NCI-H2227 treated with DMSO at 0.1 percent for 48 hours (cell line): ENCODE results near the gene ASGR2.
"Not testable (repeated sequence)": the region's sequence is repeated elsewhere in the genome, so short reads cannot be mapped to it uniquely, and the experiment has no call there.

Experiments used
- DNase-seq: peaks from one replicate; lab custom pipeline; 2025; lab: John Stamatoyannopoulos, UW

Gene ASGR2

DNA sequence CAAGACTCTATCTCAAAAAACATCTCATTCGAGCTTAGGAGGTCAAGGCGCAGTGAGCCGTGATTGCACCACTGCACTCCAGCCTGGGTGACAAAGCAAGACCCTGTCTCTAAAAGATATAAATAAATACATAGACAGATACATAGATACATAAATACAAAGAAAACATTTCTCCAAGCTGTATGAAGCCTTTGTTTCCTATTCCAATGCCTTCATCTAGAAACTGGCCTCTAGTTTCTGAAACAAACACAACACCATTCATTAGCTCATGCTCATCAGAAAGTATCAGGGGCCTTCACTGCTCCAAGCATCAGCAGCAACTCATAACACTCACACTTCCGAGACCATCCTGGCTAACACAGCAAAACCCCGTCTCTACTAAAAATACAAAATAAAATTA lies 10.3 kb upstream of the ASGR2 start:
- no peak for DNase-seq

DNA sequence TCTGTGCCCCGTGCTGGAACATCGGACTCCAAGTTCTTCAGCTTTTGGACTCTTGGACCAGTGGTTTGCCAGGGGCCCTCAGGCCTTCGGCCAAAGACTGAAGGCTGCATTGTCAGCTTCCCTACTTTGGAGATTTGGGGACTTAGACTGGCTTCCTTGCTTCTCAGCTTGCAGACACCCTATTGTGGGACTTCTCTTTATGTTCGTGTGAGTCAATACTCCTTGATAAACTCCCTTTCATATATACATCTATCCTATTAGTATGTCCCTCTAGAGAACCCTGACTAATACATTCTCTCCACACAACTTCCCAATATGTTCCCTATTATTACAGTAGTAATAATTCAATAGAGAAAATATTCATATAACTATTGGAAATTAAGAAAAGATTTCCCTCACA lies 9.2 kb upstream of the ASGR2 start:
- DNase-seq = no peak

DNA sequence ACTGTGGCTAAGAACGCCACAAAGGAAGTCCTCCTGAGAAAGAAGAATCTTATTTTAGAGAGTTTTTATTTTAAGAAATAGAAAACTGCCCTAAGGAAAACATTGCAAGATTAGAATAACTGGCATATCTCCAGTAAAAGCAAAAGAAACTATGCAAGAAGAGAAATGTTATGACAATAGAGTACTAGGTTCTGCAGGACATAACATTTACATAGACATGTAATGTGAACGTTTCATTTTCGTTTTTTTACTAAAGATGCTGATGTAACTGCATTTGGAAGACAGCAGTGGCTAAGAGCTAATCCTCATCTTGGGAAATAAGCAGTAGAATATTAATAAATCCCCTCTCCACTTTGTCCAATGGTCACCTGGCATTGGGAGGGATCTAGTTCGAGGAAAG lies 7.8 kb upstream of the ASGR2 start:
- DNase-seq = no peak

DNA sequence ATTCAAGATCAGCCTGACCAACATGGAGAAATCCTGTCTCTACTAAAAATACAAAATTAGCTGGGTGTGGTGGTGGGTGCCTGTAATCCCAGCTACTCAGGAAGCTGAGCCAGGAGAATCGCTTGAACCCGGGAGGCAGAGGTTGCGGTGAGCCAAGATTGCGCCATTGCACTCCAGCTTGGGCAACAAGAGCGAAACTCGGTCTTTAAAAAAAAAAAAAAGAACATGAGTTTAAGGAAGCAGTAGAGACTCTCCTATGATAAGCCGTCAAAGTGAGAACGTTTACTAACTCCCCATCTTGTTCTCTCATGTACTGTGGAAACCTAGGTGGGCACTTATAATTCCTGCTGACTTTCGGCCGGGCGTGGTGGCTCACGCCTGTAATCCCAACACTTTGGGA lies 6.0 kb upstream of the ASGR2 start:
- DNase-seq = not testable (repeated sequence)

DNA sequence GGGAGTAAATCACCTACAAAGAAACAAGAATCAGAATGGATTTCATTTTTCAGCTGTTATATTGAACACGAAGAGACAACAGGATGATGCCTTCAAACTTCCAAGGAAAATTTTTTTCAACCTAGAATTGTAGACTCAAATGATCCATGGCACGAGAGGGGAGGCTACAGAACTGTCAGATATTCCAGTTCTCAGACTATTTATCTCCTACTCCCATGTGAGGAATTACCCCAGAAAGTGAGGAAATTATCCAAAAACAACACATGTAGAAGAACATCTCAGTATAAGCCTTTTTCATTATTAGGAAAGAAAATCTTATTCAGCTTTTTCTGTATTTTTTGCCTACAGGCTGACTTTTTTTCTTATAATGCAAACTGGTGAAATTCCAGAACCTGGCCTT lies 5.5 kb upstream of the ASGR2 start:
- DNase-seq = no peak

DNA sequence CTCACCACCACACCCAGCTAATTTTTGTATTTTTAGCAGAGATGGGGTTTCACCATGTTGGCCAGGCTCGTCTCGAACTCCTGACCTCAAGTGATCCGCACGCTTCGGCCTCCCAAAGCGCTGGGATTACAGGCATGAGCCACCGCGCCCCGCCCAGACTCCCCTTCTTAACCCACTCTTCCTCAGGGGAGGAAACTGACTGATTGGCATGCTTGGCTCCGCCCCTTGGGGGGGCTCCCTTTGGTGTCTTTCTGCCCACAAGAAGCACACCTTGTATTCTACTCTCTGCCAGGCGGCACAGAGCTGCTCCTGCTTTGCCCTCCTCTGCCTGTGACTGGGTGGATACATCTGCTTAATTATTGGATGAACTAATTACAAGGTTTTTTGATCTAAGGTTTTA lies 4.7 kb upstream of the ASGR2 start:
- DNase-seq = no peak

DNA sequence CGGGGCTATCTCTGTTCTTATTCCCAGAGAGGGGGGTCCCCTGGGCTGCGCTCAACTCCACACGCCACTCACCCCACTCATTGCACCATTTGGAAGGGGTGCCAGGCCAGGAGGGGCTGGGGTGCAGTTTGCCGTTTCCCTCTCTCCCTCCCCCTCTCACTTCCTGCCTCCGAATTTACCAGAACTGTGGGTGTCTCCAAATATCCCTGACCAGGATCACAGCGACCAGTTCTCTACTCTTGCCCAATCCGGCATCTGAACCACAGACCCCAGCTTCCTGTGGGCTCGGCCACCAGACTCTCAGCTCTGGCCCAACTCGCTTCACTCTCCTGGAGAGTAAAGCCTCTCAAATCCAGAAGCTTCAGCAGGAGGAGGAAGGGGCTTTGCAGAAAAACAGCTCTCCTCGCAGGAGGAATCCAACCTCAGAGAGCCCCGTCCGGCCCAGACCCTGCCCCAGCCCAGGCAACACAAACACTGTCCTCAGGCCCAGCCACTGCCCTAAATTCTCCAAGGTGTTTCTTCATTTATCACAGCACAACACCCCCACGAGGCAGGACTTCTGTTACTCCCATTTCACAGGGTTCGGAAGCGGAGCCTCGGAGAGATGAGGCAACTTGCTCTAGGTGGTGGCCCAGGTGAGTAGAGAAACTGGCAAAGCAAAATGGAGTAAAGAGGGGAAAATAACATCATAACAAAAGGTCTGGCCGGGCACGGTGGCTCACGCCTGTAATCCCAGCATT lies 423 bp upstream of the ASGR2 start:
- DNase-seq = no peak

DNA sequence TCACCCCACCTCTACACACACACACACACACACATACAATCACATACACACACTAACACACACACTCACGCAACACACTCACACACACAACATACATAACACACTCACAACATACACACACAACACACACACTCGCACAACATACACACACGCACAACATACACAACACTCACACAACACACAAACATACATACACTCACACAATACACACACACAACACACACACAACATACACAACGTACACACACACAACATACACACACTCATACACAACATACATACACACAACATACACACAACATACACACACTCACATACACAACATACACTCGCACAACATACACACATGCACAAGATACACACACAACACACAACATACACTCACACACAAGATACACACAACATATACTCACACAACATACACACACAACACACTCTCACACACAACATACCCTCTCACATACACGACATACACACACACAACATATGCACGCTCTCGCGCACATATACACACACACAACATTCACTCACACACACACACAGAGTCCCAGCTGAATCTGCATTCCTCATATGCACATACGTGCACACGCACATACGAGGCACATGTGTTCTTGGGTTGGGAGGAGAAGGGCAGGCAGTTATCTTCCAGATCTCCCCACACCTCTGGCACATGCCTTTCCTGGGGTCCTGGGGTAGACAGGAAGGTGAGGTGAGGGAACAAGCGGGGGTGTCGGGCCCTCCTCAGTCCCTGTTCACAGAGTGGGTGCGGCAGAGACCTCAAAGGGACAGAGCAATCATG lies 1.1 kb downstream of the ASGR2 start:
- DNase-seq = no peak

DNA sequence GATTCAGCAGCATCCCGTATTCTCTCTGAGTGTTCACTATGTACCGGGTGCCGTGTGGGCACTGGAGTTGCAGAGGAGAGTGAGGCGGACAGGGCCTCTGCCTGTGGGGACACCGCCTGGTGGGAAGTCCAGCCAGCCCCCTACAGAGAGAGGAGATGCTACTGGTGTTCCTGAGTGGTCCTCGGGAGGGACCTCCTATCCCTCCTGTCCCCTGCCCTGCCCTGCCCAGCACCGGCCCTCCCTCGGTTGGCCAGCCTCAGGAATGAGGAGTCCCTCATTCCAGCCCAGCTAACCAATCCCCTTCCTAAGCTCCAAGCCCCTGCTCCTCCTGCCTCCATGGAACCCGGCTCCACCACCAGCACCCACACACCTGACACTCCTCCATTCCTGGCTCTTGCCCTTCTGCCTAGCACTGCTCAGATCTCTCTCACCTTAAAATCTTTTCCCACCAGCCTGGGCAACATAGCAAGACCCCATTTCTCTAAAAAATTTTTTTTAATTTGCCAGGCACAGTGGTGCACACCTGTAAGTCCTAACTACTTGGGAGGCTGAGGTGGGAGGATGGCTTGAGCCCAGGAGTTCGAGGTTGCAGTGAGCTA lies 2.0 kb downstream of the ASGR2 start:
- no peak for DNase-seq

DNA sequence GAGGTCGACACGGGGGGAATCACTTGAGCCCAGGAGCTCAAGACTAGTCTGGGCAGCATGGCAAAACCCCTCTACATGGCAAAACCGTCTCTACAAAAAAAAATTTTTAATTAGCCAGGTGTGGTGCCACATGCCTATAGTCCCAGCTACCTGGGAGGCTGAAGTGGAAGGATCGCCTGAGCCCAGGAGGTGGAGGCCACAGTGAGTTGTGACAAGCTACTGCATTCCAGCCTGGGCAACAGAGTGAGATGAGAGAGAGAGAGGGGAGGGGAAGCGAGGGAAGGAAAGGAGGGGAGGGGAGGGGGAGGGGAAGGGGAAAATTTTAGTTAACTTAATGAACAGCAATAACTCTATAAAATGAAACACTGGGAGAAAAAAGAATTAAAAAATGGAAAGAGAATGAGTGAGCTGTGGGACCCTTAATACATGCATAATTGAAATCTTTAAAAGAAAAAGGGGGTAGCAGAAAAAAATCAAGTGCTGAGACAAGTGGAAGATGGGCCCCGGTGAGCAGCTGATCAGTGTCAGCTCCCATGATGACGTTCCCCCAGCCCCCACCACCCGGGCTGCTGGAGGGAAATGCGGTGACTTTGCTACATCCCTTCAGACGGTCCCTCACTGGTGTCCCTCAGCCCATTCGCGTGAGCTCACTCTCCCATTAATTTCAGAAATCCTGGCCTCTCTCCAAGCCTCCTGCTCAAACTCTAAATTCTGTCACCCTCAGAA lies 2.7 kb downstream of the ASGR2 start:
- DNase-seq = no peak

DNA sequence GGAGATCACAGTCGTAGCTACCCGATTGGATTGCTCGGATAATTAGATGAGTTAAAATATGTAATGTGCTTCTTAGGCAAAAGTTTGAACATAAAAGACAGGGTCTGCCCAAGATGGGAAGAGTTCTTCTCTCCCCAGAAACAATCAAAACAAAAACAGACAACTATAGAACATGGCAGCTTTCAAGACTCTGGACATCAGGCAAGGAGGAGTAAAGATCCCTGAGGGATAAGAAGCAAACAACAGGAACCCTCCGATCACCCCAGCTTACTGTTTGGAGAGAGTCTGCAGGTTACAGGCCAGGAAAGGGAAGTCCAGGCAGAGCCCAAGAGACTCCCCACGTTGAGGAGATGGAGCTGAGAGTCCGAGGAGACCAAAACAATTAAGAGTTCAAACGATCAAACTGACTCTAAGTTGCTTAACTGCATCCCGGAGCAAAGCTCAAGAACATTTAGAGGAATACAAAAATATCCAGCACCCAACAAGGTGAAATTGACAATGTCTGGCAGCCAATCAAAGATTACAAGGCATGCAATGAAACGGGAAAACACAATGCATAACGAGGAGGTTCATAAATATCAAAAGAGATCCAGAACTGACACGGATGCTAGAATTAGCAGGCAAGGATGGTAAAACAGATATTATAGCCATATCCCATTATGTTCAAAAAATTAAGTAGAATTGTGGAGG lies 3.9 kb downstream of the ASGR2 start:
- no peak for DNase-seq

DNA sequence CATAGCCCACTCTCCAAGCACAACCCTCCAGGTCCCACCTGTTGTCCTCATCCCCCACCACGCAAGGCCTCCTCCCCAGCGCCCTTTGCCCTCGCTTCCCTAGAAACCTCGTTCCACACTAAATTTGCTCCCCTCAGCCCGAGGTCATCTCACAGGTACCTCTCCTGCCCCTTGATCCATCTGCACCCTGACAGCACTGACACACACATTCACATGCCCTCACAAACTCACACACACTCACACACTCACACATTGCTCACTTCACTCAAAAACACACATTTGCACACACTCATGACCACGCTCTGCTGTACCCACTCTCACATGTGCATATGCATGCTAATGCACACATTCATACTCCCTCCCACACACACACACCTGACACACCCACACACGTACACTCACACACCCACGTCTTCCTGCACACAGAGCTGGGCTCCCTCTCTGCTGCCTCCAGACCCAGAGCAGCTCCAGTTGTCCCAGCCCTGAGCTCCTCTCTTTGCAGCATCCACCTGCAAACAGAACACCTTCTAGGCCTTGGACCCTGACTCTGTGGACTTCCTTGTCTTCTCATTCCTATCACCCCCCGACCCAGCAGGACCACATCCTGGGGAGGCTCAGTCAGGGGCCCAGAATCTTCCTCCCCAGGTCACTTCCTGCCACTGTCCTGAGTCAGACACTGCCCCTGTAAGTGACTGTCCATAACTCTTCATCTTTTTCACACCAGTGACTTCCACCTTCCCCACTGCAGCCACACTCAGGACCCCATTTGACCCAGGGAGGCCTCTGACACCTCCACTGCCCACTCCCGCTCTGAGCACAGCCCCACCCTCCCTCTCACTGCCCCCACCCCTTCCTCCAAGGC lies 4.9 kb downstream of the ASGR2 start:
- DNase-seq = no peak

DNA sequence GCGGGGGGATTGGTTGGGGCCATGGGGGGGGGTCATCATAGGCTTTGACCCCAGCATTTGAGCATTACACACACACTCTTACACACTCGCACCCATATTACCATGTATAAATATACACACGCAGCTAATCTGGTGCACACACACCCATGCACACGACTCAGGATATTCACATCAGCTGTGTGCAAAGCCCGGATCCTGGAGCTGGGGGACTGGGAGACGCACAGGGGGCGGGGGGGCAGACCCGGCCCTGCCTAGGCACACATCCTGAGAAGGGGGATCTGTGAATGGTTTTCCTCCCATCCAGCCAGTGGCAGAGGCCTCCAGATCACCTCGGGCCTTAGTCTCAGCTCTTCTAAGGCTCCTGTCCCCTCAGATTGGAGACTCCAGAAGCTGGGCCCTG lies 5.6 kb downstream of the ASGR2 start:
- no peak for DNase-seq

DNA sequence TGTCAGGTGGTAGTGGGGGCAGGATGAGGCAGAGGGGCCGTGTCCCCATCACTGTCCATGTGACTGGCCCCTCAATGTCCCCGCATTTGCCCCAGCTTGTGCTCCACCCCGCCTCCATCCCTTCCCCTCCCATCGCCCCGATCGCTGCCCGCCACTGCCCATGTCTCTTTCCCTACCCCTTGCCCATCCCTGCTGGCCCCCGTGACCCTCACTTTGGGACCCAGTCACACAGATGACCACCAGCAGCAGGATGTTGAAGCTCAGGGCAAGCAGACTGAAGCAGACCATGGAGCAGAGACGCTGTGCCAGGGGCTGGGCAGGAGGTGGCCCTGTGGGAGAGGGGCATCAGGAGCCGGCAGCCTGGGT lies 6.1 kb downstream of the ASGR2 start:
- DNase-seq = no peak

DNA sequence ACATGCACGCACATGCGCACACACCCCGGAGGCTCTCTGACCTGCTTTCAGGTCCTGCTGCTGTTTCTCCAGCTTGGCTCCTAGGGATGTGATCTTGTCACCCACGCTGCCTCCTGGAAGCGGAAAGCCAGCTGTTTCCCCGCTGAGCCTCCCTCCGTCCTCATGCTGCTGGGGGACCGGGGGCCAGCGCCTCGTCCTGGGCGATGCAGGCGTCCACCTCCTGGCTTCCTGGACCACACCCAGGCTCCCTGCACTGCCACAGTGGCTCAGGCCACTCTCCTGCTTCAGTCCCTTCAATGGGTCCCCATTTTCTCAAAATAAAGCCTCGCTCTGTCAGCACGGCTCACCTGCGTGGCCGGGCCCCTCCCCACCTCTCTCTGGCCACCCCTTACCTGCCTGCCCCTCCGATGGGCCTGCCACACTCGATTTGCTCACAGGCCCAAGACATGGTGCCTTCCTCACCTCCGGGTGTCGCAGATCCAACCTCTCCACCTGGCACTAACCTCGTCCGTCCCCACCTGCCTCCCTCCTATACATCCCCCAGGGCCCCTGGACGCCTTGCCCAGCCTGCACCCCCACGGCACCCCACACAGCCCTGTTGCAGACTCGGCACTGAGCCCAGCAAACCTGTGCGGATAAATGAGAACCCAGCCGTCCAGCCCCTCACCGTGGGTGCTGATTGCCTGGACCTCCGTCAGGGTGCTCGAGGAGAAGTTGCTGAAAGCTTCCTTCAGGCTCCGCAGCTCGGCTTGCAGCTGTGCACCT lies 6.6 kb downstream of the ASGR2 start:
- no peak for DNase-seq

DNA sequence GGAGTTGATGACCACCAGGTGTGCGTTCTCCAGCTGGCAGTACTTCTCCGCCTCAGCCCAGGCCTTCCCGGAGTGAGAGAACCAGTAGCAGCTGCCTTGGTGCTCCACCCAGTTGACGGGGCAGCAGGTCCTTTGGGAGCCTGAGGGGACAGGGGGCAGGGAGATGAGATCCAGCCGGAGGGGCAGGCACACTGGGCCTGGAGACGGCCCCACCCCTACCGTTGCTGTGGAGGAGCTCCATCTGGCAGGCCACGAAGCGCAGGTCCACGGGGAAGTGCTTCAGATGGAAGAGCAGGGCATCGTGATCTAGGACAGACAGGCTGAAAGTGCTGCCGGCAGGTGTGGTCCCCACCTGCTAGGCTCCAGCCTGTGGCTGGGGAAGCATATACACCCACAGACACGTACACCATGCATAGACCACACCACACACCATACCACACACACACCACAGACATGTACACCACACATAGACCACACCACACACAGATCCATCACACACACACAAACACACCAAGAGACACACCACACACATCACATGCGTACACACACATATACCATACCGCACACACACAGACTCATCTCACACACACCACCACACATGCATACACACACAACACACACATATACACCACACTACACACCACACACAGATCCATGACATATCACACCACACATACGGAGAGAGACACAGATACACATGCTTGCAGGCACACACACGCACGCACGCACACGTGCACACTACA lies 7.4 kb downstream of the ASGR2 start:
- DNase-seq = no peak

DNA sequence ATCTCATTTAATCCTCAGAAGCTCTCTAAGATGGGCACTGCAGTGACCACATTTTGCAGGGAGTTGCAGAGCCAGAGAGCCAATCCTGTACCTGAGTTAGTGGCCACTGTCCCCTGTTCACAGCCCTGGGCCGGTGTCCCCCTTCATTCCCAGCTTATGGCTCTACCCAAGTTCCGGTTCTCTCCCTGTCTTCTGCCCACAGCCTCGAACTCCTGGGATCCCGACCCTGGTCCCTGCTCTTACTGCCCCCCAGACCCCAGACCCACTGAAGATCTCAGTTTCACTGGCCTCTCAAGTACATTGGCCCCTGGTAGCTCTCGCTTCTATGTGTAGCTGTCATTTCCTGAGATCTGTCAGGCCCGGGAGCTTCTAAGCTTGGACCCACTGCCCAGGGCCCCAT lies 12.2 kb downstream of the ASGR2 start:
- no peak for DNase-seq

DNA sequence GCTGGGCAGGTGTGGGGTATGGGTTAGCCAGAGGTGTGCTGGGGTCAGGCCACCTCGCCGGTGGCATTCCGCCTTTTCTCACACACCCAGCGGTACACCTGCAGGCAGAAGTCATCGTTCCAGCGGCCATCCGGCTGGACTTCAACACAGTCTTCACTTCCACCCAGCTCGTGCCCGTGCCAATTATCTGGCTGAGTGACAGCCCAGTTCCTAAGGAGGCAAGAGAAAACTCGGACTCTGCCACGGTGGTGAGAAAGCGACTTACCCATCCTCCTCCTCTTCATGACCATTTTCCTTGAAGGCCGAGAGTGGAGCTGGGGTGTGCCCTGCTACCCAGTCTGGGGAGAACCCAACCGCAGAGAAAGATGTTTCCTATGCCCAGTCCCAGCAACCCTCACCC lies 13.1 kb downstream of the ASGR2 start:
- no peak for DNase-seq

DNA sequence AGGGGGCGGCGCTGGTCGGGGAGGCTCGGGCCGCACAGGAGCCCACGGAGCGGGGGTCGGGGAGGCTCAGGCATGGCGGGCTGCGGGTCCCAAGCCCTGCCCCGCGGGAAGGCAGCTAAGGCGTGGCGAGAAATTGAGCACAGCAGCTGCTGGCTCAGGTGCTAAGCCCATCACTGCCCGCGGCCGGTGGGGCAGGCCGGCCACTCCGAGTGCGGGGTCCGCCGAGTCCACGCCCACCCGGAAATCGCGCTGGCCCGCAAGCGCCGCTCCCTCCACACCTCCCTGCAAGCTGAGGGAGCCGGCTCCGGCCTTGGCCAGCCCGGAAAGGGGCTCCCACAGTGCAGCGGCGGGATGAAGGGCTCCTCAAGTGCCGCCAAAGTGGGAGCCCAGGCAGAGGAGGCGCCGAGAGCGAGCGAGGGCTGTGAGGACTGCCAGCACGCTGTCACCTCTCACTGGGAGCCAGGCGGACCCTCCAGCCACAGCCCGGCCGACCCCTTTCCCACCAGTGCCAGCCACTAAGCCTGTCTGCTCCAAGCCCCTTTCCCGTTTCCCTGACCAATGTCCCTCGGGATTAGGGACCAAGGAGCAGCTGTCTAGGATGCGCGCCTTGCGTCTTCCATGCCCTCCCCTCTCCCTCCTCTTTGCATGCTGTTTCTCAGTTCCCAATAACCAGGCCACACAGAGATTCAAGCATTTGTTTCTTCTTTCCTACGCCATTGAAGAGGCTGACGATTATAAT lies 13.8 kb downstream of the ASGR2 start:
- DNase-seq = not testable (repeated sequence)
